ENCODE measurements around the gene RAB3GAP1. TPM values are rescaled to one million over a fixed set of nuclear protein-coding genes. Genes with fewer than 3 reads are reported as not detected.

Gene RAB3GAP1
- total and polyA plus RNA-seq, 2 of the 4 experiments (the other 2 are of a cell fraction): 21.2 to 65.8 TPM

GRCh38 chr2:135099802-135100483 lies 47.9 kb downstream of the RAB3GAP1 start (continued):
- no peak for TF ChIP-seq CHD1 (IDR thresholded peaks at IDR 0.05; ENCODE audit: low read depth, low read length)

- CTCF ChIA-PET: no interaction called here
- TF ChIP-seq MXI1 (IDR thresholded peaks at IDR 0.05; ENCODE audit: borderline replicate concordance, low read depth, low read length) (no peak), NFE2L2 (IDR thresholded peaks at IDR 0.05; ENCODE audit: low read depth, low read length) (no peak), BHLHE40 (IDR thresholded peaks at IDR 0.05; ENCODE audit: low read depth, low read length) (no peak), FOS (IDR thresholded peaks at IDR 0.05; ENCODE audit: low read depth, low read length) (no peak), POLR2A (IDR thresholded peaks at IDR 0.05; ENCODE audit: low read depth, low read length) (no peak), MAFK (IDR thresholded peaks at IDR 0.05; ENCODE audit: low read depth, low read length) (no peak), RCOR1 (IDR thresholded peaks at IDR 0.05; ENCODE audit: insufficient replicate concordance, low read length) (no peak), ELK1 (IDR thresholded peaks at IDR 0.05; ENCODE audit: borderline replicate concordance, low read depth, low read length) (no peak), CTCF (conservative IDR thresholded peaks at IDR 0.05; ENCODE audit: low read depth, low read length) (no peak), CHD1 (IDR thresholded peaks at IDR 0.05; ENCODE audit: low read depth, low read length) (no peak), CEBPB (IDR thresholded peaks at IDR 0.05; ENCODE audit: low read depth, low read length) (no peak), USF2 (IDR thresholded peaks at IDR 0.05; ENCODE audit: low read depth, low read length) (no peak), MAZ (IDR thresholded peaks at IDR 0.05; ENCODE audit: borderline replicate concordance, low read depth, low read length) (no peak)
Observed at GRCh38 chr2:135103843-135104242, 51.8 kb downstream of the RAB3GAP1 start.

More at GRCh38 chr2:135103843-135104242, 51.8 kb downstream of the RAB3GAP1 start:
- Histone ChIP-seq H3K27me3 (ENCODE audit: control insufficient read depth, insufficient read depth, low read length) (no peaks in the 10 kb centered on the region), H3K9me3 (ENCODE audit: control insufficient read depth, insufficient read depth, low read length) (no peaks in the 10 kb centered on the region), H2BK15ac (ENCODE audit: low read depth, low read length) (no peak overlapping the region), H2AK5ac (ENCODE audit: low read depth, low read length) (no peak overlapping the region), H2AFZ (replicated peaks; ENCODE audit: low read length, poor library complexity) (no peak overlapping the region), H4K5ac (ENCODE audit: low read depth, low read length) (no peak overlapping the region), H3K4me3 (ENCODE audit: insufficient read depth, low read depth, low read length) (no peak overlapping the region), H3K4me2 (ENCODE audit: low read depth, low read length) (no peak overlapping the region), H3K23ac (ENCODE audit: low read depth, low read length) (no peak overlapping the region), H2BK20ac (ENCODE audit: low read depth, low read length) (no peak overlapping the region), H2BK5ac (ENCODE audit: low read depth, low read length, poor library complexity, severe bottlenecking) (no peak overlapping the region), H3K4me1 (ENCODE audit: control insufficient read depth, insufficient read depth, low read length) (0 out of 2 replicates have a peak, but pooled peaks cover 2% of the 10 kb centered on the region), H3K79me1 (ENCODE audit: low read depth in 1 of 2, low read length in 2 of 2) (peaks cover 16 to 24% of the 10 kb centered on the region in 2 experiments; a peak in 2 of 4 replicates), H2AK9ac (replicated peaks; ENCODE audit: low read depth, low read length, poor library complexity) (no peak overlapping the region), H3K14ac (replicated peaks; ENCODE audit: low read depth, low read length) (no peak overlapping the region), H4K20me1 (ENCODE audit: insufficient read depth, low read length) (no peaks in the 10 kb centered on the region), H4K91ac (ENCODE audit: insufficient read depth, low read depth, low read length) (no peak overlapping the region), H3K27ac (ENCODE audit: insufficient read depth, low read length) (no peak overlapping the region), H3K36me3 (ENCODE audit: control insufficient read depth, insufficient read depth, low read length) (0 out of 2 replicates have a peak, but pooled peaks cover 1% of the 10 kb centered on the region), H3K56ac (ENCODE audit: extremely low read depth, insufficient read depth, low read length) (no peak overlapping the region), H3K9me1 (ENCODE audit: insufficient read depth, low read length) (no peaks in the 10 kb centered on the region), H3K9ac (ENCODE audit: low read depth, low read length) (no peak overlapping the region), H3K18ac (ENCODE audit: low read depth, low read length) (no peak overlapping the region), H2BK120ac (ENCODE audit: low read depth, low read length) (no peak overlapping the region), H3K4ac (ENCODE audit: low read depth, low read length) (no peak overlapping the region), H4K8ac (ENCODE audit: low read depth in 2 of 2, low read length in 2 of 2) (no peak overlapping the region)
- no CpG with 5 or more reads among the region's 1 CpG for WGBS, 2 experiments (ENCODE audit: extremely low coverage in 2 of 2, insufficient read length in 1 of 2)
- ATAC-seq (ENCODE audit: low read depth) (no peak), DNase-seq (no peak)
- dilution Hi-C loops (cut with HindIII; ENCODE audit: low sequenced_read_pairs, unreplicated experiment): no loop called here
- no TSS peak for BruUV-seq (replicated peaks)
- in situ Hi-C loops (cut with MboI; ENCODE audit: low sequenced_read_pairs): no loop called here
- intact Hi-C loops (cut with micrococcal nuclease): loop anchor here (5.0 kb wide), 1 partner anchor 48 kb away; no protein-coding TSS in a partner anchor
- POLR2A ChIA-PET (ENCODE audit: unreplicated experiment): no interaction called here
